Measurements from ENCODE around the gene CCDC112.

DNA sequence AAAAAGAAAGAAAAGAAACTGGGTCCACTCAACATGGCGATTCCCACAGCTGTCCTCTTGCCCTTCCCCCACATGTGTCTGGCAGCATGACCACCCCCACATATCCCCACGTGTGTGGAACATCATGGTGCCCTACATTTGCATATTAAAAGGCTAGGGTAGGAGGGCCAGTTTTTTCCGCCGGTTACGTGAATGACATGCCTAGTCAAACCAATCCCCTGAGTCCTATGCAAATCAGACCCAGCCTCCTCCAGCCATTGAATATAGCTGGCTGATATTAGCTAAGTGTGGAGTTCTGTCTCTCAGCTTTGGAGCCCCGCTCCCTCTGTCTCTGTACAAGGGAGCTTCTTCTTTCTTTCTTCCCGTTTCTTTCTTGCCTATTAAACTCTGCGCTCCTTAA is 33.0 kb upstream of the CCDC112 start:
- TF ChIP-seq JUN (IDR thresholded peaks at IDR 0.05; ENCODE audit: borderline replicate concordance, insufficient read depth, insufficient read length, low read depth): no peak
- TF ChIP-seq, protein P1, sequence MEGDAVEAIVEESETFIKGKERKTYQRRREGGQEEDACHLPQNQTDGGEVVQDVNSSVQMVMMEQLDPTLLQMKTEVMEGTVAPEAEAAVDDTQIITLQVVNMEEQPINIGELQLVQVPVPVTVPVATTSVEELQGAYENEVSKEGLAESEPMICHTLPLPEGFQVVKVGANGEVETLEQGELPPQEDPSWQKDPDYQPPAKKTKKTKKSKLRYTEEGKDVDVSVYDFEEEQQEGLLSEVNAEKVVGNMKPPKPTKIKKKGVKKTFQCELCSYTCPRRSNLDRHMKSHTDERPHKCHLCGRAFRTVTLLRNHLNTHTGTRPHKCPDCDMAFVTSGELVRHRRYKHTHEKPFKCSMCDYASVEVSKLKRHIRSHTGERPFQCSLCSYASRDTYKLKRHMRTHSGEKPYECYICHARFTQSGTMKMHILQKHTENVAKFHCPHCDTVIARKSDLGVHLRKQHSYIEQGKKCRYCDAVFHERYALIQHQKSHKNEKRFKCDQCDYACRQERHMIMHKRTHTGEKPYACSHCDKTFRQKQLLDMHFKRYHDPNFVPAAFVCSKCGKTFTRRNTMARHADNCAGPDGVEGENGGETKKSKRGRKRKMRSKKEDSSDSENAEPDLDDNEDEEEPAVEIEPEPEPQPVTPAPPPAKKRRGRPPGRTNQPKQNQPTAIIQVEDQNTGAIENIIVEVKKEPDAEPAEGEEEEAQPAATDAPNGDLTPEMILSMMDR (IDR thresholded peaks at IDR 0.05; ENCODE audit: extremely low read depth in 1 of 2, insufficient read depth in 1 of 2, low read depth in 1 of 2, low read length in 2 of 2): no peak

Measured in endothelial cell of umbilical vein (primary cell).